Bone marrow (tissue), 2 donors: ENCODE measurements around the gene CFAP210.
"Not testable (repeated sequence)": the region's sequence is repeated elsewhere in the genome, so short reads cannot be mapped to it uniquely, and the experiment has no call there.

Source experiments
- DNase-seq, 2 donors: peaks; one replicate each; lab custom pipeline; 2025; lab: John Stamatoyannopoulos, UW

Gene CFAP210

DNA sequence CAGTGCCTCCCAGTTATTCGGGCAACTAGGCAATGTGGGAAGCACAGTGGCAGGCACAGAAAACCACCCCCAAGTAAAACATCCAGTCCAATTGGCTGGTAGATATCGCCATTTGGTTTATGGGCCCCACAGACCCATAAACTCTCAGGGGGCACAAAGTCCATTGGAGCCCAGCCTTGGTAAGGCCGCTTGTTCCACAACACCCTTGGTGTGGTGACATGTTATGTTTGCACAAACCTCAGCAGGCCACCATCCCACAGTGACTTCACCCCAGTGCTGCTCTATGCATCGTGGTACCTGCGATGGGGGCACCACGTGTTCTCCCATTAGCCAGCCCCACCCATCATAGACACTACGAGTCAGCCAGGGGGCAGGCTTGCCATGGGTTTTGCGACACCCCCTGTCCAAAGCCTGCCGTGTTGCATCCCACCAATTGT is 18.6 kb upstream of the CFAP210 start:
- DNase-seq: no peak

DNA sequence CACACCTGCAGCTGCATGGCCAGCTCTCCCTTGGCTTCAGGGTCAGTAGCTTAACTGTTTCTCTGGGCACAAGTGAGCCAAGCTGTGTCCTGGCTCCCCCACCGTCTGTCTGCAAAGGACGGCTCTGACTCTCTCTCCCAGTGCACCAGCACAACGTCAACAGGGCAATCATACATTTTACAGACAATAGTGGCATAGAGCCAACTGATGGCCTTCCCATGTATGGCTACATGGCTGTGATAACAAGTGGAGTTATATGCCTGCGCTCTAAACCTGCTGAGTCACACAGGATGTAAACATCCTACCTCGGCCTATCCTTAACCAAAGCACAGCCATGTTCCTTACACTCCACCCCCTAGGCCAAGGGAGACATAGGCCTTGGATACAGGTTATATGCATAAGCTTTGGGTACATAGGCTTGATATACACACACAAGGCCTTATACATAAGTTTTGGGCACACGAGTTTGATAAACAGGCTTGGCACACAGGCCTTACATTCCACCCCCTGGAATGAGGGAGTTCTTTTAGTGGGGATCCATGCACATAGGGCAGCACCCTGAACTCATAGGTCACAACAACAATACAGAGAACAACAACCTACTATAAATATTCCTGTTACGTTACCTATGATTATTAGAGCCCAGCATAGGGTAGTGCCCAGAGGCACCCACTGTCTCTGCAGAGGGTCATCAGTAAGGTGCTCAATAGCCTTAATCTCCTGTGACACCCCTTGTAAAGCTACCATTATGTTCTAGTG is 17.7 kb upstream of the CFAP210 start:
- no peak for DNase-seq

- no peak for DNase-seq
Observed at GRCh38 chr2:169709981-169710380, 15.8 kb upstream of the CFAP210 start.

DNA sequence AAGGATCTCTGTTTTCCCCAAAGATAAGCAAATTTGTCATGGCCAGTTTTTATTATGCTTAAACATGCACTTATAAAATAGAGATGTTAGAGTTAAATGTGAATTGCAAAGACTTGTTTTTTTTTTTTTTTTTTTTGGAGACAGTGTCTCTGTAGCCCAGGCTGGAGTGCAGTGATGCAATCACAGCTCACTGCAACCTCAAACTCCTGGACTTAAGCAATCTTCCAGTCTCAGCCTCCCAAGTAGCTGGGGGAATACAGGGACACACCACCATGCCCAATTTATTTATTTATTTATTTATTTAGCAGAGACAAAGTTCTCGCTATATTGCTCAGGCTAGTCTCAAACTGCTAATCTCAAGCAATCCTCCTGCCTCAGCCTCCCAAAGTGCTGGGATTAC is 15.1 kb upstream of the CFAP210 start:
- no peak for DNase-seq

- no peak for DNase-seq
Observed at GRCh38 chr2:169707626-169708025, 13.4 kb upstream of the CFAP210 start.

DNA sequence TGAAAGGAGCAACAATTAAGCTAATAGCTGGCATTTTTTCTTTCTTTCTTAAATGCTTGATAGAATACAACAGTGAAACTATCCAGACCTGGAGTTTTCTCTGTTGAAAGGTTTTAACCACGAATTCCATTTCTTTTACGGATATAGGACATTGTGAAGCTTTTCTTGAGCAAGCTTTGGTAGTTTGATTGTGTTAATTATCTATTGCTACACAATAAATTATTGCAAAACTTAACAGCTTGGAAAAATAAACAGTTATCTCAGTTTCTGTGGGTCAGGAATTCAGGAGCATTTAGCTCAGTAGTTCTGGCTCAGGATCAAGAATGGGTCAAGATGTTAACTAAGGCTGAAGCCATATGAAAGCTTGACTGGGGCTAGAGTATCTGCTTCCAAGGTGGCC is 11.7 kb upstream of the CFAP210 start:
- no peak for DNase-seq

- no peak for DNase-seq
Observed at GRCh38 chr2:169704160-169704708, 10.0 kb upstream of the CFAP210 start.

DNA sequence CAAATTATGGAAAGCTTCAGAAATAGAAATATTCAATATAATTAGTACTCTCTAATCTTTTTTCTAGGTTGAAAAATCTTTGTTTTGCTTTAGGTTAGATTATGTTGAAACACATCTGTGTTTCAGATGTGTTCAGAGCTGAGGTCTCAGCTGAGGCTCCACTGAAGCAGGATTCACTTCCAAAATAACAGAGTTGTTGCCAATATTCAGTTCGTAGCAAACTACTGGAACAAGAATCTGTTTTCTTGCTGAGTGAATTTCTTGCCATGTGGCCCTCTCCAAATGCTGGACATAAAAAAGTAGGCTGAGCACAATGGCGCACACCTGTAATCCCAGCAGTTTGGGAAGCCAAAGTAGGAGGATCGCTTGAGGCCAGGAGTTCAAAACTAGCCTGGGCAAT is 8.8 kb upstream of the CFAP210 start:
- no peak for DNase-seq

- DNase-seq: not testable (repeated sequence)
Observed at GRCh38 chr2:169699173-169699572, 5.0 kb upstream of the CFAP210 start.

DNA sequence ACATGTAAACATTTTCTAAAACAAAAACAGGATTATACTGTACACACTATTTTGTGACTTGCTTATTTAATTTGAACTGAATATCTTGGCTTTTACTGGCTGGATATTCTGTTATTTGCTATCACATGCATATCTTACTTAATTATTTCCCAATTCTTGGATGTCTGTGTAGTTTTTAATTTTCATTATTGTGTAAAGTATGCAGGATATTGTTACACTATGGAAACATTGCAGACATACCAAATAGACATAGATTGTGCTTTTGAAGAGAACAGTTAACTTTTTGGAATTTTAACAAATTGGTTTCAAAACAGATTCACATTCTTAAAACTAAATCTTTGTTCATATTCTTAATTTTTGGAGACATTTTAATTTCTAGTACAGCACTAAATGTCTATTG is 2.2 kb upstream of the CFAP210 start:
- no peak for DNase-seq

- DNase-seq: no peak
Observed at GRCh38 chr2:169694894-169695260, 672 bp upstream of the CFAP210 start.

DNA sequence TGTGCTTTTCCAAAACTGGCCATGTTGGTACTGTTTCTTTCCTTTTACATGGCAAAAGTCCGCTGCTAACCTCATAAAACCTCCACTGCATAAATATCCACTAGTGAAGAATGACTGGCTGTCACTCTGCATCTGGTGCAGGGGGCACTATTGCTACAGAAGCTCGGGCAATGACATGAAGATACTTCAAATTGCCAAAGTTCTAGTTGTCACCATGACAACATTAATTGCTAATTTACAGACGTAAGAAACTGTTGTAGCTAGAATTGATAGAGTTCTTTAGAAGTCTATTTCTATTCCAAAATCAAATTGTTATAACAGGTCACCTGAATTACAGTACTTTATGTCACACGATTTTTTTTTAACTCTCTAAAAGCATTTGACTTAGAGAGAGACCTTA is 845 bp downstream of the CFAP210 start:
- DNase-seq: no peak

GRCh38 chr2:169692718-169693117 is 1.5 kb downstream of the CFAP210 start:
- DNase-seq: no peak

DNA sequence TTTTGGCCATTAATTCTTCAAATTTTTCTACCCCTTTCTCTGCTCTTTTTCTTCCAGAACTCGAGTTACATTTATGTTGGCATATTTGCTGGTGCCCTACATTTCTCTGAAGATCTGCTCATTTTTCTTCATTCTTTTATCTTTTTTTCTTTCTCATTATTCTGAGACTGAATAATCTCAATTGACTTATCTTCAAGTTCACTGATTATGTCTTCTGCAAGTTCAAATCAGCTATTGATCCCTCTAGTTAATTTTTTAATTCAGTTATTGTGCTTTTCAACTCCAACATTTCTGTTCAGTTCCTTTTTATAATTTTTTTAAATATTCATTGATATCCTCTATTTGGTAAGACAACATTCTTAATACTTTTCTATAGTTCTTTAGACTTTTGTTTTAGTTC is 3.2 kb downstream of the CFAP210 start:
- DNase-seq: no peak

- DNase-seq: not testable (repeated sequence)
Observed at GRCh38 chr2:169687943-169688342, 6.3 kb downstream of the CFAP210 start.

DNA sequence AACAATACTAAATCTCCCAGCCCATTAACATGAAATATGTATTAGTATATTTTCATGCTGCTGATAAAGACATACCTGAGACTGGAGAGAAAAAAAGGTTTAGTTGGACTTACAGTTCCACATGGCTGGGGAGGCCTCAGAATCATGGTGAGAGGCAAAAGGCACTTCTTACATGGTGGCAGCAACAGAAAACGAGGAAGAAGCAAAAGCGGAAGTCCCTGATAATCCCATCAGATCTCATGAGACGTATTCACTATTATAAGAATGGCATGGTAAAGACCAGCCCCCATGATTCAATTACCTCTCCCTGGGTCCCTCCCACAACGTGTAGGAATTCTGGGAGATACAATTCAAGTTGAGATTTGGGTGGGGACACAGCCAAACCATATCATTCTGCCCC is 7.4 kb downstream of the CFAP210 start:
- not testable (repeated sequence) for DNase-seq

DNA sequence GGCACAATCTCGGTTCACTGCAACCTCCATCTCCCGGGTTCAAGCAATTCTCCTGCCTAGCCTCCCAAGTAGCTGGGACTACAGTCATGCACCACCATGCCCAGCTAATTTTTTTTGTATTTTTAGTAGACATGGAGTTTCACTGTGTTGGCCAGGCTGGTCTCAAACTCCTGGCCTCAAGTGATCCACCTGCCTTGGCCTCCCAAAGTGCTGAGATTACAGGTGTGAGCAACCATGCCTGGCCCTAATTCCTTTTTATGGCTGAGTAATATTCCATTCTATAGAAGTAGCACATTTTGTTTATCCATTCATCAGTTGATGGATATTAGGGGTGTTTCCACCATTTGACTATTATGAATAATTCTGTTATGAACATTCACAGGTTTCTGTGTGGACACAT is 9.5 kb downstream of the CFAP210 start:
- not testable (repeated sequence) for DNase-seq

GRCh38 chr2:169684135-169684565 is 10.1 kb downstream of the CFAP210 start:
- no peak for DNase-seq

DNA sequence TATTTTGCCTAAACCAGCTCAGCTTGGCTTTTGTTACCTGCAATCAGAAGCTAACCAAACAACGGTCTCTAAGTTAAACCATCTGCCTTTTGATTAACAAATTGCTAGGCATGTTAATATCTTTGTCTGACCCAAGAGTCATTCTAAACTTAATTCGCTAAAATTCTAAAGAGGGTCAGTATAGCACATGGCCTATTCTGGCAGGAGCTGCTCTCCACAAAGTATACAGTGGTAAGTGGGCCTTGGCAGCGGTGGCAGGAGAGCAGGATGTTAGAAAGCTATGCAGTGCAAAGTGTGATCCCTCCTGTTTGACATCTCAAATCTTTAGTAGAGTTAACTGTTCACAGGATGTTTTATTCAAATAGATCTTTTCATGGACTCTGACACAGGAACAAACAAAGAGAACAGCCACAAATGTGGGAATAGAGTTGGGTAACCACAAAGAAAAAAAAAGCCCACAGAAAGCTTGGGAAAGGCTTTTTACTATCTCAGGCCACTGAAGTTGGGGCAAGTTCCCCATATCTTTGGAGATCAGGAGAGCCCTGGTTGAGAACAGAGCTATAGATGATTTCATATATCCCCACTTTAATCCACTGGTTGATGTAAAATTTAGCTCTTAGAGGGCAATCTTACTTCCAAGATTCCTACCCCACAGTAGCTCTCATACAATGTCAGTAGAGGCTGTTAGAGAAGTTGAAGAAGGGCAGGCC is 10.6 kb downstream of the CFAP210 start:
- DNase-seq: no peak

DNA sequence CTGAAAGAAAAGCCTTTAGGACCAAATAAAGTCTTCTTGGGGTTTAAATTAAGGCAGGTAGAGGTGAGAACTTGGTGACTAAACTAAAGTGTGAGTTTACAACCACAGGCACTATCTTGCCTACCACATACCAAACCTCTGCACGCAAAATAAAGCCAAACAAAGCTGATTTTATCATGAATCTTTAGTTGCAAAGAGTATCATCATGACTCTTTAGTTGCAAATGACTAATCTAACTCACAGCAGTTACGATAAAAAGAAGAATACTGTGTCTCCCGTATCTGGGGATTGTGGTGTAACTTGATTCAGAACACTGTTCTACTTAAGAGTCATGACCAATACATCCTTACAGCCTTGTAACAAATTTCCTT is 11.2 kb downstream of the CFAP210 start:
- no peak for DNase-seq

- DNase-seq: no peak
Observed at GRCh38 chr2:169676850-169677249, 17.4 kb downstream of the CFAP210 start.

DNA sequence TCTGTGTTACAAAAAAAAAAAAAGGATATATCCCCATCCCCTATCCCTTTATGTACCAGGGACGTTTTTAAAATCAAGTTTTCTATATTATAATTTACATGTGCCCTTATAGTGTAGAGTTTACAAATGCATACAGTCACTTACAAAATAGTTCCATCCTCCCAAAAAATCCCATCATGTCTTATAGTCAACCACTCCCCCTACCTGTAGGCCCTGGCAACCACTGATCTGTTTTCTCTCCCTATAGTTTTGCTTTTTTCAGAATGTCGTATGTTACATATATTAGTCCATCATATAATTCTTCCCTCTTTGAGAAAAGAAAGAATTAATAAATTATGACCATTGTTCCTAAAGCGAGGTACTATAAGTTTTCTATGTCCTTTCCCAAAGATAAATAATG is 17.8 kb downstream of the CFAP210 start:
- no peak for DNase-seq

DNA sequence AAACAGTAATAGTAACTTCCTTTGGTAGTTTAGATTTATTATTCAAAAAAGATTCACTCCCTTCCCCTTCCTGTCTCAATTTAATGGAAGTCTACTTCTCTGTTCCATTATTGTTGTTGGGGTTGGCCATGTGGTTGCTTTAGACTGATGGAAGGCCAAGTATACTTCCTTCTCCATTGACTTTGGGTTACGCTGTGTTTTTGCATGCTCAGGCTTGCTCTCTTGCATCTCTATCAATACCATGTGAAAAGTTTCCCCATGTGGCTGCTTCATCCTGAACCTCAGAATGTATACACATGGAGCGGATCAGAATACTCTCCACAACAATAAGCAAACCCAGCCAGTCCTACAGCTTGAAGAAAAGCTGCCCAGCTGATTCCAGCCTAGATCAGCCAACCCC is 20.3 kb downstream of the CFAP210 start:
- no peak for DNase-seq
